ENCODE data around the gene ST3GAL5. TPM values are rescaled to one million over a fixed set of nuclear protein-coding genes. Genes with fewer than 3 reads are reported as not detected.

ST3GAL5 gene
- total RNA-seq, 4 donors from 2014 or later, result 12.6 to 26.0 (median 21.8) TPM

DNA sequence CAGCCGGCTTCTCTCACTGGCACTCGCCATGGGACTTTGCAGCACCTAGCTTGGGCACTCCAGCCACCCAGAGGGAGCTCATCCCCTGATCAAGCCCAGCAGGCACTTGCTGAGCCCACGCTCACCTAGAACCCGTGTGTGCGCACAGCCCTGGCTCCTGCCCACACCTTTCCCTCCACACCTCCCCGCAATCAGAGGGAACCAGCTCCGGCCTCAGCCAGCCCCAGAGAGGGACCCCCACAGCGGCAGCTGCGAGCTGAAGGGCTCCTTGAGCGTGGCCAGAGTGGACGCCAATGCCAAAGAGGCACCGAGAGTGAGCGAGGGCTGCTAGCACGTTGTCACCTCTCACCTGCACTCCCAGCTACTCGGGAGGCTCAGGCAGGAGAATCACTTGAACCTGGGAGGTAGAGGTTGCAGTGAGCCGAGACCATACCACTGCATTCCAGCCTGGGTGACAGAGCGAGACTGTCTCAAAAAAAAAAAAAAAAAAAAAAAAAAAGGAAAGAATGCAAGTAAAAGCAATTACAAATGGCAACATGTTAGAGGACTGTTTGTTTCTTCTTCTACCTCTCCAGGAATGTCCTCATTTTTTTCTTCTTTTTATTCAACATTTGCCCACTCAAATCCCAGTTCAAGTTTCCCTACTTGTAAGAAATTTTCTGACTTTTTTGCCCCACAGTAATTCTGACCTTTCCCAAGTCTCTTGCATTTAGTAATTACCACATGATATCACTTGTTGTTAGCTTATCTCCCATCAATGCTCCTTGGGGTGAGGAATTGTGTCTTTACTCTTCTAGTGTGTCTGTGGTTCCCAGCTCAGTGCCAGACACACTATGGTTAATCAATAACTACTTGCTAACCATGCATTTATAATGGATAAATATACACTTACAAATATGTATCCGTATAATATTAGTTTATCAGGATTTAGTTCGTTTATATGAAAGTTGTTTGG lies 40.6 kb upstream of the ST3GAL5 start:
- peak overlapping the region in 3 of 4 donors; percentile 8 to 52 (median 19) for H3K27ac ChIP-seq

DNA sequence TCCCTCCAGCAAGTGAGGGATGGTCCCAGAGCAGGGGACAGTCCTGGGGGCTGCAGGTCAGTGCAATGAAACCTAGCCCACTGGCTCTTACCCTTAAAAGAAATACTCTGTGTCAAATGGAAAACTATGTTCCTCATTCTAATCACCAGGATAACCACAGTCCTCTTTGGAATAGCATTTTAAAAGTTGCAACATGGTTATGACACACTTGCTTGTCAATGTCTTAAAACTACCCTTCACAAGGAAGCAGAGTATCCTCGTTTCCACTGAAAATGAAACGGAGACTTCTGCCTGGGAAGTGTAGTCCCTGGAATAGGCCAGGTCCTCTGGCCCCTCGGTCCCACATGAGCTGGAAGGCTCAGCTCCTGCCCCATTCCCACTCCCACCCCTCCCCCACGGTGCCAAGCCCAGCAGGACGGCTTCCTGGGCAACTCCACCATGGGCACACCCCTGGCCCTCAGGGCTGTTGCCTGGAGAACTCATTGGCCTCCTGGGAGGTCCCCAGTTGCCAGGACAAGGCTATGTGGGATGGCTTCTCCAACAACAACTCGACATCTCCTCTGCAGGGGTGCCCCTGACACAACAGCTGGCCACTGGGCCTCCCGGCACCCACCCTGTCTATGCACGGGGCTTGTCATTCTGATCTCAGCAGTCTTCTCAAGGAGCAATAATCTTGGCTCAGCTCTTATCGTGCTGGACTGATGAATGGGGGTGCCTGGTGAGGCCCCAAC lies 38.3 kb upstream of the ST3GAL5 start:
- in situ Hi-C loops (cut with MboI; ENCODE audit: low sequenced_read_pairs in 4 of 4), result no loop called here

More for the DNA sequence above, 40.6 kb upstream of the ST3GAL5 start:
- Histone ChIP-seq H3K27me3 (no peaks in the 10 kb centered on the region), H3K4me3 (no peak overlapping the region), H3K9me3 (no peaks in the 10 kb centered on the region), H3K4me1 (peaks cover 10 to 15% of the 10 kb centered on the region in 2 donors), H3K36me3 (no peaks in the 10 kb centered on the region)
- no peak for TF ChIP-seq POLR2A (IDR thresholded peaks at IDR 0.05)
- TF ChIP-seq, protein P1, sequence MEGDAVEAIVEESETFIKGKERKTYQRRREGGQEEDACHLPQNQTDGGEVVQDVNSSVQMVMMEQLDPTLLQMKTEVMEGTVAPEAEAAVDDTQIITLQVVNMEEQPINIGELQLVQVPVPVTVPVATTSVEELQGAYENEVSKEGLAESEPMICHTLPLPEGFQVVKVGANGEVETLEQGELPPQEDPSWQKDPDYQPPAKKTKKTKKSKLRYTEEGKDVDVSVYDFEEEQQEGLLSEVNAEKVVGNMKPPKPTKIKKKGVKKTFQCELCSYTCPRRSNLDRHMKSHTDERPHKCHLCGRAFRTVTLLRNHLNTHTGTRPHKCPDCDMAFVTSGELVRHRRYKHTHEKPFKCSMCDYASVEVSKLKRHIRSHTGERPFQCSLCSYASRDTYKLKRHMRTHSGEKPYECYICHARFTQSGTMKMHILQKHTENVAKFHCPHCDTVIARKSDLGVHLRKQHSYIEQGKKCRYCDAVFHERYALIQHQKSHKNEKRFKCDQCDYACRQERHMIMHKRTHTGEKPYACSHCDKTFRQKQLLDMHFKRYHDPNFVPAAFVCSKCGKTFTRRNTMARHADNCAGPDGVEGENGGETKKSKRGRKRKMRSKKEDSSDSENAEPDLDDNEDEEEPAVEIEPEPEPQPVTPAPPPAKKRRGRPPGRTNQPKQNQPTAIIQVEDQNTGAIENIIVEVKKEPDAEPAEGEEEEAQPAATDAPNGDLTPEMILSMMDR (IDR thresholded peaks at IDR 0.05 in 4 of 5, conservative IDR thresholded peaks at IDR 0.05 in 1 of 5), result no peak
- intact Hi-C loops (cut with DNase I; ENCODE audit: low total_unique reads) (no loop called here), in situ Hi-C loops (cut with MboI; ENCODE audit: low sequenced_read_pairs in 4 of 4) (no loop called here)
- DNase-seq (no peak), ATAC-seq (no peak)

DNA sequence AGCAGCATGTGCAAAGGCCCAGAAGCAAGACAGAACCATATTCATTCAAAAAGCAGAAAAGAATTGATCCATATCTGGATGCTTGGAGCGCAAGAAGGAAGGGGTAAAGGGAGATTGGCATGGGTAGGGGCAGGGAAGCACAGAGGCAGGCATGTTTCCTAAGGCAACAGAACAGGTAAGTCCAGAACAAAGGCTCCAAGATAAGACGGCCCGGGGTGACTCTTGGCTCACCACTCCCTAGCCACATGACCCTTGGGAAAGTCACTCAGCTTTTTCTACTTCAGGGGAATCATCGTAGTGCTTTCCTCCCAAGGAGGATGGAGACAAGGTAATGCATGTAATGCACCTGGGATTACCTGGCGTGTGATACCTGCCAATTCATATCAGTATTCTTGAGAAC lies 37.7 kb upstream of the ST3GAL5 start:
- H3K27ac ChIP-seq, result peak overlapping the region in 1 of 4 donors; percentile 11
- no peak overlapping the region for H3K4me3 ChIP-seq
- peaks cover 15 to 16% of the 10 kb centered on the region in 2 donors for H3K4me1 ChIP-seq
- no peak for ATAC-seq
- no peak for DNase-seq
- in situ Hi-C loops (cut with MboI; ENCODE audit: low sequenced_read_pairs in 4 of 4) (no loop called here), intact Hi-C loops (cut with DNase I; ENCODE audit: low total_unique reads) (no loop called here)
- no peaks in the 10 kb centered on the region for H3K9me3 ChIP-seq
- H3K36me3 ChIP-seq, result no peaks in the 10 kb centered on the region
- TF ChIP-seq, protein P1 (IDR thresholded peaks at IDR 0.05 in 4 of 5, conservative IDR thresholded peaks at IDR 0.05 in 1 of 5), result no peak
- no peak for TF ChIP-seq POLR2A (IDR thresholded peaks at IDR 0.05)
- H3K27me3 ChIP-seq, result no peaks in the 10 kb centered on the region

More for the DNA sequence above, 38.3 kb upstream of the ST3GAL5 start:
- Histone ChIP-seq H3K36me3 (no peaks in the 10 kb centered on the region), H3K4me1 (peaks cover 14 to 15% of the 10 kb centered on the region in 2 donors), H3K27ac (no peak overlapping the region), H3K4me3 (no peak overlapping the region), H3K27me3 (no peaks in the 10 kb centered on the region), H3K9me3 (no peaks in the 10 kb centered on the region)
- DNase-seq, result no peak
- ATAC-seq, result no peak
- intact Hi-C loops (cut with DNase I; ENCODE audit: low total_unique reads), result no loop called here
- TF ChIP-seq POLR2A (IDR thresholded peaks at IDR 0.05), result no peak
- TF ChIP-seq, protein P1 (IDR thresholded peaks at IDR 0.05 in 4 of 5, conservative IDR thresholded peaks at IDR 0.05 in 1 of 5), result no peak

DNA sequence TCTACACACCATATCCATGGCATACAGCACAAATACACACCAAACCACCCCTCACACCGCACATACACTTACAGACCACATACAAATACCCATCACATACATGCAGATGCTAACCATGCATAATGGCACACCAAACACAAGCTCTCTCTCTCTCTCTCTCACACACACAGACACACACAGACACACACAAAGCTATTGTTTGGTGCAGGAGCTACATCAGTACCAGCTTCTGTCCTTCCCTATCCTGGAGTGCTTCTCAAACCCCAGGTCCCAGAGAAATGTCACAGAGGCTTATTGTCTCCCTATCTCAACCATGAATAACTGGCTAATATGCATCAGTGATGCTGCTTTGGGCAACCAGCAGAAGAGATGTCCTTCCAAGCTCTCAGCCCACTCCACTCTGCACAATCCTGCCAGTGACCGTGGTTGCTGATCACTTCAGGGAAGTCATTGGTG lies 36.5 kb upstream of the ST3GAL5 start:
- no peaks in the 10 kb centered on the region for H3K27me3 ChIP-seq
- DNase-seq (no peak), ATAC-seq (no peak)
- no peaks in the 10 kb centered on the region for H3K36me3 ChIP-seq
- H3K4me3 ChIP-seq, result no peak overlapping the region
- no peak for TF ChIP-seq POLR2A (IDR thresholded peaks at IDR 0.05)
- TF ChIP-seq, protein P1 (IDR thresholded peaks at IDR 0.05 in 4 of 5, conservative IDR thresholded peaks at IDR 0.05 in 1 of 5), result no peak
- in situ Hi-C loops (cut with MboI; ENCODE audit: low sequenced_read_pairs in 4 of 4), result no loop called here
- intact Hi-C loops (cut with DNase I; ENCODE audit: low total_unique reads), result no loop called here
- peaks cover 23 to 24% of the 10 kb centered on the region in 2 donors for H3K4me1 ChIP-seq
- H3K9me3 ChIP-seq, result no peaks in the 10 kb centered on the region
- H3K27ac ChIP-seq, result peak overlapping the region; percentile 69 to 77 (median 72)
